K562 (cell line): ENCODE data around the gene CSNK1G3. TPM values are rescaled to one million over a fixed set of nuclear protein-coding genes. Genes with fewer than 3 reads are reported as not detected.
A peak's percentile ranks its signal among the peaks of the same experiment; 100 is the strongest.

Experiments used
- BCLAF1 ChIP-seq, 2 experiments: fragments of 450-650 bp in 1 of 2; IDR thresholded peaks; 2 replicates each; pipeline ENCODE4 v1.6.1; 2011 to 2017; ENCODE audit warnings: low read depth in 2 of 2, antibody characterized with exemption in 1 of 2, borderline replicate concordance in 1 of 2, low read length in 1 of 2, mild to moderate bottlenecking in 1 of 2, mixed read lengths in 1 of 2; ENCODE audit not compliant: control insufficient read depth in 1 of 2
- CBX3 ChIP-seq, 2 experiments: IDR thresholded peaks; 1 replicate in 1 of 2; 2 replicates in 1 of 2; pipeline ENCODE4 v1.6.1; 2012; ENCODE audit warnings: inconsistent platforms in 2 of 2, low read length in 2 of 2, borderline replicate concordance in 1 of 2, control low read depth in 1 of 2
- CEBPB ChIP-seq: fragments of 450-650 bp; IDR thresholded peaks from 2 replicates; pipeline ENCODE4 v1.6.1; 2016; ENCODE audit warnings: missing genetic modification characterization, missing compliant biosample characterization
- CHD1 ChIP-seq: fragments of 200-600 bp; sonication (generic); IDR thresholded peaks from one replicate; pipeline ENCODE4 v1.6.1; 2012; ENCODE audit warnings: mild to moderate bottlenecking, moderate library complexity, low read length, inconsistent platforms
- CTBP1 ChIP-seq: fragments of 450-650 bp; IDR thresholded peaks from 2 replicates; pipeline ENCODE4 v1.6.1; 2016; ENCODE audit warnings: borderline replicate concordance
- FOXA3 ChIP-seq, 2 experiments: fragments of 450-650 bp in 1 of 2; sonication (generic) in 1 of 2; formaldehyde crosslinking; IDR thresholded peaks in 1 of 2; conservative IDR thresholded peaks in 1 of 2; 2 replicates each; pipeline versions ENCODE4 v1.4.0 to v1.8.0; 2020 to 2022; ENCODE audit warnings: mild to moderate bottlenecking in 2 of 2, missing genetic modification reagents in 1 of 2
- NR2F6 ChIP-seq: fragments of 450-650 bp; formaldehyde crosslinking; IDR thresholded peaks from 2 replicates; pipeline ENCODE4 v1.4.0; 2020; ENCODE audit warnings: mild to moderate bottlenecking
- RB1 ChIP-seq: fragments of 450-650 bp; IDR thresholded peaks from 2 replicates; pipeline ENCODE4 v1.6.1; 2017; ENCODE audit warnings: low read depth, mild to moderate bottlenecking
- RREB1 ChIP-seq: fragments of 250-450 bp; sonication (Bioruptor Pico); IDR thresholded peaks from 2 replicates; pipeline ENCODE4 v1.4.0; 2020
- TAL1 ChIP-seq: fragments of 450-650 bp; IDR thresholded peaks from 2 replicates; pipeline ENCODE4 v1.6.1; 2016; ENCODE audit warnings: mild to moderate bottlenecking
- XRCC5 ChIP-seq: fragments of 200-400 bp; formaldehyde crosslinking; IDR thresholded peaks from 2 replicates; pipeline ENCODE4 v1.6.1; 2017; ENCODE audit warnings: low read depth, mild to moderate bottlenecking, low read length
- ZFP91 ChIP-seq: sonication (generic); formaldehyde crosslinking; IDR thresholded peaks from 2 replicates; pipeline ENCODE4 v1.8.0; 2022; ENCODE audit warnings: mild to moderate bottlenecking, missing genetic modification reagents
- ZNF124 ChIP-seq: sonication (generic); formaldehyde crosslinking; IDR thresholded peaks from 2 replicates; pipeline ENCODE4 v1.8.1; 2022; ENCODE audit warnings: missing genetic modification reagents
- ZNF277 ChIP-seq: fragments of 250-450 bp; sonication (Bioruptor Pico); IDR thresholded peaks from 2 replicates; pipeline ENCODE4 v1.8.0; 2022; ENCODE audit warnings: inconsistent platforms, mild to moderate bottlenecking, moderate library complexity, borderline replicate concordance
- polyA plus RNA-seq, 8 experiments: library from polyadenylated mRNA; depleted of rRNA in 4 of 8; stranded (reverse) in 5 of 8; unstranded in 3 of 8; fragments of >200 nt; fragmentation: Nextera tagmentation in 2 of 8; fragmentation: Illumina TruSeq in 1 of 8; extraction: Ambion mirVana in 2 of 8; extraction: Trizol in 1 of 8; gene quantifications; 2 replicates each; pipeline versions ENCODE4 v1.2.1 to v1.2.3, GENCODE V29; 2011 to 2014; ENCODE audit warnings: inconsistent platforms in 1 of 8, missing spikeins in 1 of 8
- total RNA-seq, 7 experiments: library from RNA; depleted of rRNA in 6 of 7; stranded (reverse); fragments of >200 nt in 6 of 7; fragmentation: Illumina TruSeq in 2 of 7; extraction: Trizol in 2 of 7; gene quantifications; 2 replicates each; pipeline versions ENCODE4 v1.2.1 to v1.2.3, GENCODE V29; 2011 to 2021; ENCODE audit warnings: low replicate concordance in 1 of 7
- TF ChIP-seq, protein P1 (sequence below): IDR thresholded peaks from 3 replicates; pipeline ENCODE4 v1.6.1; 2011; ENCODE audit warnings: borderline replicate concordance, mild to moderate bottlenecking; ENCODE audit not compliant: insufficient read length, insufficient read depth

CSNK1G3 gene
- total and polyA plus RNA-seq, 9 of the 15 experiments (the other 6 are each of a cell fraction or from before 2014, with no cell fraction given), result 8.3 to 27.6 (median 16.5) TPM

DNA sequence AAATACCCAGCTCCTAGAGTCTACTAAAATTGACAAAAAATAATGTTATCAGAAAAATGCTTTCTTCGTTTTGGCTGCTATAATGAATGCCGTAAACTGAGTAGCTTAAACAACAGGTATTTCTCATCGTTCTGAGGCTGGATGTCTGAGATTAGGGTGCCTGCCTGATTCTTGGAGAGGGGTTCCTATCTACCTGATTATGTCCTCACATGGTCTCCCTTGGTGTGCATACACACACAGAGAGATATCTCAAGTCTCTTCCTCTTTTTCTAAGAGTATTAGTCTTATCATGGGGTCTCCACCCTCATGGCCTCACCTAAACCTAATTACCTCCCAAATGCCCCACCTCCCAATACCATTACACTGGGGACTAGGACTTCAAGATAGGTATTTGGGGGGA lies 40.6 kb upstream of the CSNK1G3 start (continued):
- TF ChIP-seq, protein P1, sequence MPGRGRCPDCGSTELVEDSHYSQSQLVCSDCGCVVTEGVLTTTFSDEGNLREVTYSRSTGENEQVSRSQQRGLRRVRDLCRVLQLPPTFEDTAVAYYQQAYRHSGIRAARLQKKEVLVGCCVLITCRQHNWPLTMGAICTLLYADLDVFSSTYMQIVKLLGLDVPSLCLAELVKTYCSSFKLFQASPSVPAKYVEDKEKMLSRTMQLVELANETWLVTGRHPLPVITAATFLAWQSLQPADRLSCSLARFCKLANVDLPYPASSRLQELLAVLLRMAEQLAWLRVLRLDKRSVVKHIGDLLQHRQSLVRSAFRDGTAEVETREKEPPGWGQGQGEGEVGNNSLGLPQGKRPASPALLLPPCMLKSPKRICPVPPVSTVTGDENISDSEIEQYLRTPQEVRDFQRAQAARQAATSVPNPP, result no peak
- TF ChIP-seq XRCC5, result no peak
- TF ChIP-seq ZNF277, result no peak
- TF ChIP-seq ZFP91, result no peak
- TF ChIP-seq NR2F6, result no peak
- TF ChIP-seq ZNF124 (CRISPR knock-in tag), result no peak
- TF ChIP-seq RB1, result no peak
- TF ChIP-seq BCLAF1 (IDR thresholded peaks at IDR 0.05; ENCODE audit: borderline replicate concordance in 1 of 2, control insufficient read depth in 1 of 2, low read depth in 2 of 2, low read length in 1 of 2), result no peak
- no peak for TF ChIP-seq CBX3 (IDR thresholded peaks at IDR 0.05; ENCODE audit: borderline replicate concordance in 1 of 2, low read length in 2 of 2)
- TF ChIP-seq CTBP1, result peak; percentile 14; the same call in 1 of the 2 replicates
- TF ChIP-seq CHD1, result no peak
- no peak for TF ChIP-seq RREB1 (CRISPR knock-in tag)
- peak; percentile 63 for TF ChIP-seq TAL1
- no peak for TF ChIP-seq CEBPB (tag)
- TF ChIP-seq FOXA3 (CRISPR knock-in tag; conservative IDR thresholded peaks at IDR 0.05 in 1 of 2, IDR thresholded peaks at IDR 0.05 in 1 of 2), result no peak
